GM19239 (cell line): ENCODE data around the gene RELN.
"Not testable (repeated sequence)": the region's sequence is repeated elsewhere in the genome, so short reads cannot be mapped to it uniquely, and the experiment has no call there.

Source experiments
- DNase-seq: peaks from one replicate; pipeline ENCODE4 v3.0.0; 2011; ENCODE audit warnings: low spot score; ENCODE audit not compliant: insufficient read length
- FAIRE-seq: peaks from 2 replicates; lab custom pipeline; 2011; peaks lifted over from hg19 to GRCh38; lab: Jason Lieb, UNC

Gene RELN

DNA sequence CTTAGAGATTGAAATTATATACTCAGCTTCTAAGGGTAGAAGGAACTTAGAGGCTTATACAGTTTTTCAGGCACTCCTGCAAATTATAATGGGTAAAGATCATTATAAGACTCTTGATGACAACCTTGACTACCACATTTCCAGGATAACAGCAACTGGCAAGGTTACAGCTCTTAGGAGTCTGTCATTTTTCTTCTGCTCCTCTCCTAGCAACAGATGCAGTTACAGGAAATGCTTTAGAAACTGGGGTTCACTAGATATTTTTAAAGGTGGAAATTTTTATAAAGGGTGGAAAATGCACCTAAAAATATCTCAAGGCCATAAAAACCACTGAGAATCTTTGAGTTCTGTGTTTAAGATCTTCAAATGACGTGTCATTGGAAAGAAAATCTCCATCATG lies 185.8 kb downstream of the RELN start:
- no peak for FAIRE-seq
- DNase-seq, result no peak

DNA sequence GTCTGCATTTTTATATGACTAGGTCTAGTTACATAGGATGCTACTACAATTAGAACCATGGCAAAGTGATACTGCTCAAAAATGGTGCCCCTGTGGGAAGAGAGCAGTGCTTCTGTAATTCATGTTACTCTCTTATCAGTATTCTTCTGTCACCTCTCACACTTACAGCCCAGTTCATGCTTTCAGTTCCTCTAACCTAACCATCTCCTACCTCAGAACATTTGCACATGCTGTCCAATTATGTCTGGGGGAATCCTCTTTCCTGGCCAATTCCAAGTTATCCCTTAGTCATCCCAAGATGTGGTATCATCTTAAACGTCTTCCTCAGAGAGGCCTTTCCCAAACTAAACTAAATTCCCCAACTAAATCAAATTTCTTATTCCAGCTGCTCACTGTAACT lies 190.2 kb downstream of the RELN start:
- no peak for DNase-seq
- FAIRE-seq, result no peak

DNA sequence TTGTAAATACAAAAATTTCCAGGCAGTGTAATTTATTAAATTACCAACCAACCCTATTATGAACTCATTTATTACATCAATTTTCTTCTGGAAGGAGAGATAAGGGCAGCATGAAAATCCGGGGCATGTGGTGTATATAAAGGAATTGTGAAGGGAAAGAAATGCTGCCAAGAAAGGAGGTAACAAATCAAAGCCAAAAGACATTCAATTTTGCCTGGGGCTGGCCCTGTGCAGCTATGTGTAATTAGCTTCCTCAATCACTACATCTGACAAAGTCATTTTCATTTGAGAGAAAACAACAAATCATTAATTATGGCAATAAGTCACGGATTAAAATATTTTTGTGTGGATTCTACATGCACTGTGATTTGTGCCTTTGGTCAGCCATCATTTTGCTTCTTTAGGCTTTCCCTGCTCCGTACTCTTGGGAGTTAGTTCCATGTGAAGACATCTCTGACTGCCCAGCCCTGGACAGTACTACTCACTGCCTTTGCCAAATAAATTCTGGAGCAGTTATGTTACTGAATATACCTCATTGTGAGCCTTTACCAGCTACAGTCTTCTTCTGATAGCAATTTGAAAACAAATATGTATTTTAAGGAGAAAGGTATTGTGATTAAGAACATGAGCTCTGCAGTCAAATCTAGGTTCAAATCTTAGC lies 191.7 kb downstream of the RELN start:
- FAIRE-seq, result no peak

DNA sequence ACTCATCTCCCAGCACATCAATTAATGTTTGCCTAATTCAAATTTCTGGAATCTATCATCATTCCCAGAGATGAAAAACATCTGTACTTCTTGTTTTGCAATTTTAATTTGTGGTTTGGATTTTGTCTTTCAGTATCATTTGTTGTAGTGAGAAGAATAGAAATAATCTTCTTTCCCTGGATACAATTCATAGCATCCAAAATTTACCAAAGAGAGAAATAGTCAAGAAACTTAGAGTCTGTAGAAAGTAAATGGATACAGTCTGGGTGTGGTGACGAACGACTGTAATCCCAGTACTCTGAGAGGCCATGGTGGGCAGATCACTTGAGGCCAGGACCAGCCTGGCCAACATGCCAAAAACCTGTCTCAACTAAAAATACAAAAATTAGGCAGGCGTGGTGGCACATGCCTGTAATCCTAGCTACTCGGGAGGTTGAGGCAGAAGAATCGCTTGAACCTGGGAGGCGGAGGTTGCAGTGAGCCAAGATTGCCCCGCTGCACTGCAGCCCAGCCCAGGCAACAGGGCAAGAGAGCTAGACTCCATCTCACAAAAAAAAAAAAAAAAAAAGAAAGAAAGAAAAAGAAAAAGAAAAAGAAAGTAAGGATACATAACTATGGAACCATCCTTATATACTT lies 193.0 kb downstream of the RELN start:
- DNase-seq (no peak), FAIRE-seq (no peak)

More for the DNA sequence above, 191.7 kb downstream of the RELN start:
- no peak for DNase-seq

DNA sequence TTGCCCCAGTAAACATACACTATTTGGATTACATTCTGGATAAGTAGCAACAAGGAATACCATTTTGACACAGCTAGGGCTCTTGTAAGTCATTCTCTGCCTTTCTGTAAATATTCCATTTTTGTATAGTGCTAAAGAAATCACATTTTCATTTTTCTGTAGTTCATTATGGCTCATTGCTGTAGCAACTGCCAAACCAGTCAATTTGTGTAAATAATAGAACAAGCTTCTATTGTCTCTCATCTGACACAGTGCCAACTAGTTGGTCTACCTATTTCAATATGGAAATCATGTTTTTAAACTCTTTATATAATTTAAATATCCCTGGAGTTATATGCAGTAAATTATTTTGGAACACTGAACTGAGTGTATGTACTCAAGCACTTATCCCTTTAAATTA lies 193.7 kb downstream of the RELN start:
- FAIRE-seq (no peak), DNase-seq (no peak)

DNA sequence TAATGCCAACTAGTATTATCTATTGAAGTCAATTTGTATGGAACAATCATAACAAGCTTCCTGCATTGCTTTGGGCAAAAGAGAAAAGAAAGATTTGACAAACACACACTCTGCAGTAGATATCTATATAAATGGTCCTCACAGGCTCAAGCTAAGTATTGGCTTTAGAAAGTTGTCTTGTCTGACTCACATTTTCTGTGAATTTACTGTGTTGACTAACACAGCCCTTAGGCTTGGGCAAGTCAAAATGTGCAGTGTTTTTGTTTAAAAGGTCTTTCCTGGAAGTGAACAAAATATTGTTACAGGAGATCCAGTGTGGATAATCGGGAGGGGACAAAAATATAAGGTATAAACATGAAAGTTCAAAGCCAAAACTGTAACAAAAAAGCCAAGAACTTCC lies 194.4 kb downstream of the RELN start:
- no peak for DNase-seq
- no peak for FAIRE-seq

DNA sequence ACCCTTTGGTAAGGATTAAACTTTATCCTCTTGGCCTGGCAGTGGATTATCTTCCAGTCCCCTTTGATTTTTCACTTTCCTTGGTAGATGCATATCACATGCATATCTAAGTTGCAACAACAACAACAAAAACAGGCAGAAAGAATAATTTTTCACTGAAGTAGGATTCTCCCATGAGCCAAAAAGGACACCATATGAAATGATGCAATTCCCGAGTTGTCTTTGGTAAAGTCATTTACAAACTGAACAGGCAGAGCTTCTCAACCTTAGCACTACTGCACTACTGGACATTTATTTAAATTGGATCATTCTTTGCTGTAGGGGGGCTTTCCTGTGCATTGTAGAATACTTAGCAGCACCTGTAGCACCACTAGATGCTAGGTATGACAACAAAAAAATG lies 195.0 kb downstream of the RELN start:
- no peak for FAIRE-seq

DNA sequence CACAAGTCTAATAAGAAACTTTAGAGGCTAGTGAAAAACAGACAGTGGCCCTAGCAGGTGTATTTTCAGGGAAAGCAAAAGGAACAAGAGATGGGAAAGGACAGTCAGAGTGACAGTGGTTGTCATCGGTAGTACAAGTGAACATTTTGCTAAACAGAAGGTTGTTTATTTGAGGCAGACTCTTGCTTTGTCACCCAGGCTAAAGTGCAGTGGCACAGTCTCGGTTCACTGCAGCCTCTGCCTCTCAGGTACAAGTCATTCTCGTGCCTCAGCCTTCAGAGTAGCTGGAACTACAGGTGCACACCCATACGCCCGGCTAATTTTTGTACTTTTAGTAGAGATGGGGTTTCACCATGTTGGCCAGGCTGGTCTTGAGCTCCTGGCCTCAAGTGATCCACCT lies 195.8 kb downstream of the RELN start:
- DNase-seq (no peak), FAIRE-seq (no peak)

More for the DNA sequence above, 195.0 kb downstream of the RELN start:
- DNase-seq, result no peak

DNA sequence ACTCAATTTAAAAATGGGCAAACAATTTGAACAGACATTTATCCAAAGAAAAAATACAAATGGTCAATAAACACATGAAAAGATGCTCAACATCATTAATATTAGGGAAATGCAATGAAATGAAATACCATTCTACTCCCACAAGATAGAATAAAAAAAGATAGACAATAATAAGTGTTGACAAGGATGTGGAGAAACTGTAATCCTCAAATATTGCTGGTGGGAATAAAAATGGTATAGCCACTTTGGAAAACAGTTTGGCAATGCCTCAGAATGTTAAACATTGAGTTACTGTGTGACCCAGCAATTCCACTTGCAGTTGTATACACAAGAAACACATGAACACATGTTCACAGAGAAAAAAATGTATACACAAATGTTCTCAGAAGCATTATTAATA lies 197.6 kb downstream of the RELN start:
- DNase-seq, result no peak

DNA sequence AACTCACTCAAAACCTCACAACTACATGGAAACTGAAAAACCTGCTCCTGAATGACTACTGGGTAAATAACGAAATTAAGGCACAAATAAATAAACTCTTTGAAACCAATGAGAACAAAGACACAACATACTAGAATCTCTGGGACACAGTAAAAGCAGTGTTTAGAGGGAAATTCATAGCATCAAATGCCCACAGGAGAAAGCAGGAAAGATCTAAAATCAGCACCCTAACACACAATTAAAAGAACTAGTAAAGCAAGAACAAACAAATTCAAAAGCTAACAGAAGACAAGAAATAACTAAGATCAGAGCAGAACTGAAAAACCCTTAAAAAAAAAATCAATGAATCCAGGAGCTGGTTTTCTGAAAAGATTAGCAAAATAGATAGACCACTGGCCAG lies 202.4 kb downstream of the RELN start:
- not testable (repeated sequence) for DNase-seq, FAIRE-seq

More for the DNA sequence above, 197.6 kb downstream of the RELN start:
- no peak for FAIRE-seq

DNA sequence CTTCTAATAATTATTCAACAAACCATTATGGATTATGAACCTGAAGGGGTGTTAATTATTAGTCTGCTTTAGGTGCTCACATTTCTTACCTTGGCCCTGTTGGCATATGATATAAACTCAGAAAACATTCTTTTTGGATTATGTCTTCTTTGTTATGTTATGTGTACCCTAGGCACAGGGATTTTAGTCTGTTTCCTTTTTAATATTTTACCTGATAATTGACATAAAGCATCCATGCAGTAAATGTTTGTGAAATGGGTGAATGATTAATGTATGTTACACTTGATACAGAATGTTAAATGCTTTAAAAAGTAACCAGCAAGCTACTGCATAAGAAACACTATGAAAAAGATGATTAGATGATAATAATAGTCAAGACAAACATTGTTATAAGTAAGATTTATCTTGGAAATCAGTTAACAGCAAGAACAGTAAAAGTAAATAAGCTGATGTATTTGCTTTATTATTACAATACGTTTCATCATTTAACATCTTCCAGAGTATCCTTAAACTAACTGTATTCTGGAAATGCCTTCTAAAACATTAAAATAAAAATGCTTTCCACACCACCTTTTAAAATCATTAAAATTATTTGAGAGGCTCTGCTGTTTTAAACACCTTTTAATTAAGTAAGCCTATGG lies 204.7 kb downstream of the RELN start:
- FAIRE-seq (no peak), DNase-seq (no peak)

DNA sequence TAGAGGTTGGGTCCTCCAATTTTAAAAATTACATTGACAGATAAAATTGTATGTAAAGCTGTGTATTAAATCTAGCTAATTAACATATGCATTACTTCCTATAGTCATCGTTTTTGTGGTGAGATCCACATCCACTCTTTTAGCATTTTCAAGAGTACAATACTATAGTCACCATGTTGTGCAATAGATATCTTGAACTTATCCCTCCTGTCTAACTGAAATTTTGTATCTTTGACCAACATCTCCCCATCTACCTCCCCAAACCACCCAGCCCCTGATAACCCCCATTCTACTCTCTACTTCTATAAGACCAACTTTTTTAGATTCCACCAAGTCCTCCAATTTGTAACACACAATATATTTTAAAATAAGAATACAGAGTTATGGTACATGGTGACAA lies 208.0 kb downstream of the RELN start:
- FAIRE-seq (no peak), DNase-seq (no peak)

DNA sequence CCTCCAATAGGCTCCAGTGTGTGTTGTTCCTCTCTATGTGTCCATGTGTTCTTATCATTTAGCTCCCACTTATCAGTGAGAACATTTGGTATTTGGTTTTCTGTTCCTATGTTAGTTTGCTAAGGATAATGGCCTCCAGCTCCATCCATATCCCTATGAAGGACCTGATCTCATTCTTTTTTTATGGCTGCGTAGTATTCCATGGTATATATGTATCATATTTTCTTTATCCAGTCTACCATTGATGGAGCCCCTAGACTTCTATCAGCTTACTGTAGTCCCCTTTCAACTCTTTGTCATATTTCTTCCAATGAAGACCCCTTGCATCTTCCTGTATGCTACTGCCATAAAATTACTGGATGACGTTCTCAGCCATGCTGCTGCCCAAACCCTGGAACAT lies 208.9 kb downstream of the RELN start:
- DNase-seq, FAIRE-seq: not testable (repeated sequence)

DNA sequence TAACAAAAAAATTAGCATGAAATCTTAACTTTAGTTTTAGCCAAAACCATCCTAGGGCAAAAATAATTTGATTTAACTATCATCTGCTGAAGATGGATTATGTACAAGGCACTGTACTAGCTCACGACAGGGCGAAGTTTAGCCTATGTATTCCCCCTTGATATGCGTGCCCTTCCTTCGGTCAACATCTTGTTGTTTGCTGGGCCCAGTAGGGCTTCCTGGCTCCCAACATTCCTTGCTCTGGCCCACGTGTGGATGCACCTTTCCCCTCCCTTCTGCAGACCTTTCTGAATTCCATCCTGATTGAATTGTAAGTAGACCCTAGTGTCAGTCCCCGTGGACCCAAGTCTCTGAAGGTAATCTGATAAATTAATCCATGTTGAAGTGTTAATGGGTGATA lies 212.0 kb downstream of the RELN start:
- no peak for DNase-seq
- FAIRE-seq, result no peak

DNA sequence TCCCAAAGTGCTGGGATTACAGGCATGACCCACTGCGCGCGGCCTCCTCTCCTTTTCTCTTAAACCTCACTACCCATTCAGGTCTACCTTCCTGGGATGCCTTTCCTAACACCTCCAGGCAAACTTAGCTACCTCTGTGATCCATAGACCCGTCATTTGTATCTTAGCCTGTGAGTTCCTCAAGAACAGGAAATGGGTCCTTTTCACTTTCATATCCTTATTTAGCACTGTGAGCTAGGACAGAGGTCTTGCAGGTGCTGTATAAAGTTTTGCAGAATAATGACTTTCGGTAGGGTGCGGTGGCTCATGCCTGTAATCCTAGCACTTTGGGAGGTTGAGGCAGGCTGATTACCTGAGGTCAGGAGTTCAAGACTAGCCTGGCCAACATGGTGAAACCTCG lies 215.7 kb downstream of the RELN start:
- FAIRE-seq (no peak), DNase-seq (no peak)

DNA sequence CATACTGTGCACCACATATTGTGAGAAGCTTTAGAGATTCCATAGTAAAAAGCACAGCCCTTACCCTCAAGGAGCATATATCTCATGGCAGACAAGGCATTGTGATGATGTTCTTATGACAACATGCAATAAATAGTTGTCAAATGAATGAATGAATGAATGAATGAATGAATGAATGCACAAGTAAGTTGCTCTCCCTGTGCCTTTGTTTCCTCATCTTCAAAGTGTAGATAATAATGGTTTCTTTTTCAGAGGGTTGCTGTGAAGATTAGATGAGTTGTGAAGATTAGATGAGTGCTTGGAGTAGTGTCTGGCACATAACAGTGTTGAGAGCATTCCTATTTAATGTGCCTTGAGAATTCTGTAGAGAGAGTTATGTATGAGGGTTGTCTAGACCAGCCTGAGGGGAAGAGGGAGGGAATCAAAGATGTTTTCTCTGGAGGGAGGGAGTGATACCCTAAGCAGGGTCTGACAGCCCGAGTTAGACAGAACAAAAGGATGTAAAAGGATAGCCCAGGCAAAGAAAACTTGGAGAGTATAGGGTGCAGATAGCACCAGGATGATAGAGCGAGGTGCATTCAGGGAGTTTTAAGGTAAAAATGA lies 217.2 kb downstream of the RELN start:
- FAIRE-seq (no peak), DNase-seq (no peak)

DNA sequence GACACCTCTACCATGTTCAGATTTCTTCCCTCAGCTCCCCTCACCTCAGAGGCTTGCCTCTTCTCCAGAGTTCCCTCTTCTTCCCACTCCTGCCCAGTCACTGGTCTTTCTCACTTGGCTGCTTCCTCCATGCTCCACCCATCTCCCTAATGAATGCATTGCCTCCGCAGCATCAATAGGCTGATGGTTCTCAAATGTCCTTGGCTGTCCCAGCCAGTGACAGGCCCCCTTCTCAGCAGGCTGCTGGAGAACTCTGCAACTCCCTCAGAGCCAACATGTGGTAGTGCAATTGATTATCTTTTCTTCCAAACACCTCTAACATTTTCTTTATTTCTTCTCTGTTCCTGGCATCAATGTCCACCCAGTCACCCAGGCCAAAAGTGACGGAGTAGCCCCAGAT lies 218.2 kb downstream of the RELN start:
- FAIRE-seq (no peak), DNase-seq (no peak)

DNA sequence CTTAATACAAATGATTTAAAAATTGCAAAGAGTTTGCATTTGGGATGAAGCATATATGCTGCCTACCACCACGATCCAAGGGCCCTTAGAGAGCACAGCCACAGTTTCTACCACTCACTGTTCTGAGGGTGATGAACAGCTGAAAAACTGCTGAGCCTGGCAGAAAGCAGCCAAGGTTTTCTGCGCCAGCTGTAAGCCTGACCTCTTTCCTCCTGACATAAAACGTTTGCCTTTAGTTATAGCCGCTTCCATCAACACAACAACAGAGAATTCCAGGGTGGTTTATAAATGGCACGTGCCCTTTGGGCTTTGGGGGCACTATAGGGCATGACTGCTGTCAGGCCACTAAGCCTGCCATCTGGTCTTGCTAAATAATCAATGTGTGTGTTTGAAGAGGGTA lies 222.8 kb downstream of the RELN start:
- DNase-seq, result no peak
- no peak for FAIRE-seq

DNA sequence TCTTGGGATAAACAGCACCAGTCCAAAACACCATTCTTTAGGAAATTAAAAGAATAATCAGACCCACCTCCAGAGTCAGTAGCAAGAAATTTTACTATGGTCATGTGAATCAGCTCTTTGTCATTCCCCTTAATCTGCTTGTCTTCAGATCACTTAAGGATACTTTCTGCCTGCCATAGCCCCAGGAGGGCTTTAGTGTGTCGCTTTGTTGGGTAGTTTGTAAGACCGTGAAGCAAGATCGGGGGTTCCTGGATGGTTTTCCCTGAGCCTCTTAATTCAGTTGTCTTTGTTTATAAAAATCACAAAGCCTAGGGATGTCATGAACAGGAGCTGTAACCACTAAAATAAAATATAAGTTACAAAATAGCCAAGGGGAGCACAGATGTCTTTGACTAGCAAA lies 223.6 kb downstream of the RELN start:
- DNase-seq (no peak), FAIRE-seq (no peak)

DNA sequence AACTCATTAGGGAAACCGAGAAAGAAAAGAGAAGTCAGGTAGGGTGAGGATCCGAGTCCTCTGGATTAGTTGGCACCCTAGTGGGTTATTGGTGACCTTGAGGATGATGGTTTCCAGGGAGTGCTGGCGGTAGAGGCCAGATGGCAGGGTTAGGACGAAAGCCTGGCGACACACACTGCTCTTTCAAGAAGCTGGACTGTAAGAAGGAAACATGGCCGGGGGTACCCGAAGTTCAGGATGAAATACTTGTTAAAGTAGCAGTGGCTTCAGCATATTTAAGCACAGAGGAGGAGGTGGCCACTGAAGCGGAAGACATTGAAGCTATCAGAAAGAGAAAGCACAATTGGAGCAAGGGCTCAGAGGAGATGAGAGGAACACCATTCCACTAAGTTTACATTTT lies 224.6 kb downstream of the RELN start:
- FAIRE-seq, result no peak
- no peak for DNase-seq

DNA sequence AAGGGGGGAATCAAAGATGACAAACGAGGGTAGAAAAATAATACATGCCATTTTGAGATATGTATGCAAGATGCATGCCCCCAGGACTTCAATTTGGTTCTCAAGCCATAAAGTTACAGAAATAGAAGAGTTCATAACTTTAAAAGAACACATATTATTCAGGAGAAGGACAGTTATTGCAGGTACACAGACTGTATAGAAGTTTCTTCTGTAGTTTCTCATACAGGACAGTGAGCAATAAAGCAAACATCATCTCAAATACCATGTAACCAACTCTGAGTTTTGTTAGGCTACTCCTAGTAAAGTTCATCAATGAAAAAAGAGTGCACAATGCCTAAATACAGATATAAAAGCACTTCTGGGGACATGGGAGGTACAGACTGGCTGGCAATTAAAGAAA lies 226.6 kb downstream of the RELN start:
- DNase-seq (no peak), FAIRE-seq (no peak)
